ENCODE results near the gene CDH12. TPM values are rescaled to one million over a fixed set of nuclear protein-coding genes. Genes with fewer than 3 reads are reported as not detected.

CDH12 gene
- total RNA-seq, 4 donors from 2014 or later, result 0.38 to 2.8 (median 0.94) TPM

DNA sequence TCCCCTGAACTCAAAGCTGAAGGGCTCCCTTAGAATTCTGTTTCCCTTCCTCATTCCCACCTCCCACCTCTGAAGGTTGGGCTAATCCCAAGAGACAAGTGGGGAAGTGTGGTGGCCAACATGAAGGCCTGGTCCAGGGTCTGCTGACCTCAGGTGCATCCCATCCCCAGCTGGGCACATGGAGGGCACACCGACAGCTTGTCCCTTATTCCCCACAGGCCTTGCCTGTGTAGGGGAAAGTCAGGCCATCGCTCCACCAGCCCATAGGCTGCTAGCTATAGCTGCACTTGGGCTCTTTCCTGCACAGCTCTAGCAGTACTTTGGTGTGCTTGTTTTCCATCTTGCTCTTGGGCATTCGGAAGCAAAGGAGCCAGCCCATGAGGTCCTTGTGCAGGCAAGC lies 247.7 kb downstream of the CDH12 start:
- H3K4me1 ChIP-seq, result no peaks in the 10 kb centered on the region
- H3K4me3 ChIP-seq, result no peak overlapping the region
- no peaks in the 10 kb centered on the region for H3K36me3 ChIP-seq
- TF ChIP-seq, protein P1, sequence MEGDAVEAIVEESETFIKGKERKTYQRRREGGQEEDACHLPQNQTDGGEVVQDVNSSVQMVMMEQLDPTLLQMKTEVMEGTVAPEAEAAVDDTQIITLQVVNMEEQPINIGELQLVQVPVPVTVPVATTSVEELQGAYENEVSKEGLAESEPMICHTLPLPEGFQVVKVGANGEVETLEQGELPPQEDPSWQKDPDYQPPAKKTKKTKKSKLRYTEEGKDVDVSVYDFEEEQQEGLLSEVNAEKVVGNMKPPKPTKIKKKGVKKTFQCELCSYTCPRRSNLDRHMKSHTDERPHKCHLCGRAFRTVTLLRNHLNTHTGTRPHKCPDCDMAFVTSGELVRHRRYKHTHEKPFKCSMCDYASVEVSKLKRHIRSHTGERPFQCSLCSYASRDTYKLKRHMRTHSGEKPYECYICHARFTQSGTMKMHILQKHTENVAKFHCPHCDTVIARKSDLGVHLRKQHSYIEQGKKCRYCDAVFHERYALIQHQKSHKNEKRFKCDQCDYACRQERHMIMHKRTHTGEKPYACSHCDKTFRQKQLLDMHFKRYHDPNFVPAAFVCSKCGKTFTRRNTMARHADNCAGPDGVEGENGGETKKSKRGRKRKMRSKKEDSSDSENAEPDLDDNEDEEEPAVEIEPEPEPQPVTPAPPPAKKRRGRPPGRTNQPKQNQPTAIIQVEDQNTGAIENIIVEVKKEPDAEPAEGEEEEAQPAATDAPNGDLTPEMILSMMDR (IDR thresholded peaks at IDR 0.05), result no peak
- TF ChIP-seq POLR2A (IDR thresholded peaks at IDR 0.05) (no peak), EP300 (IDR thresholded peaks at IDR 0.05) (no peak), POLR2AphosphoS5 (IDR thresholded peaks at IDR 0.05) (no peak)
- DNase-seq (ENCODE audit: low spot score in 2 of 2), result no peak
- H3K9me3 ChIP-seq, result peaks cover 10% of the 10 kb centered on the region
- no peaks in the 10 kb centered on the region for H3K27me3 ChIP-seq
- 100% methylated on average over 1 of the region's 3 CpGs for WGBS
- no peak overlapping the region for H3K27ac ChIP-seq

DNA sequence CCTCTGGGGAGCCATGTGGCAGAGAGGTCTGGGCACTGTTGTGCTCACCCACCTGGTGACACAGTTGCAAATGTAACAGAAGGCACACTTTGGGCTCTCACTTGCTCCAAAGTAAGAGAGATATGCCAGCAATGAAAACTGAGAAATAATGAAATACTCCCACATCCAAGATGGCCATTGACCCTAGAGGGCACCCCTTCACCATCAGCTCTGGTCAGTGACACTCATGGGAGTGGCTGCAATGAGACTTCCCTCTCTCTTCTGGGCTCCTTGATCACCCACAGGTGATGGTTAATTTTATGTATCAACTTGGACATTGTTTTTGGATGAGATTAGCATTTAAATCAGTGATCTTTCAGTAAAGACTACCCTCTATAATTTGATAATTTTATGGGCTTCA lies 248.4 kb downstream of the CDH12 start:
- Histone ChIP-seq H3K9me3 (peaks cover 10% of the 10 kb centered on the region), H3K4me3 (no peak overlapping the region), H3K4me1 (no peaks in the 10 kb centered on the region), H3K27me3 (no peaks in the 10 kb centered on the region), H3K36me3 (no peaks in the 10 kb centered on the region), H3K27ac (no peak overlapping the region)
- TF ChIP-seq EP300 (IDR thresholded peaks at IDR 0.05), result no peak
- TF ChIP-seq, protein P1 (IDR thresholded peaks at IDR 0.05), result no peak
- no peak for TF ChIP-seq POLR2AphosphoS5 (IDR thresholded peaks at IDR 0.05)
- TF ChIP-seq POLR2A (IDR thresholded peaks at IDR 0.05), result no peak
- no peak for DNase-seq (ENCODE audit: low spot score in 2 of 2)

DNA sequence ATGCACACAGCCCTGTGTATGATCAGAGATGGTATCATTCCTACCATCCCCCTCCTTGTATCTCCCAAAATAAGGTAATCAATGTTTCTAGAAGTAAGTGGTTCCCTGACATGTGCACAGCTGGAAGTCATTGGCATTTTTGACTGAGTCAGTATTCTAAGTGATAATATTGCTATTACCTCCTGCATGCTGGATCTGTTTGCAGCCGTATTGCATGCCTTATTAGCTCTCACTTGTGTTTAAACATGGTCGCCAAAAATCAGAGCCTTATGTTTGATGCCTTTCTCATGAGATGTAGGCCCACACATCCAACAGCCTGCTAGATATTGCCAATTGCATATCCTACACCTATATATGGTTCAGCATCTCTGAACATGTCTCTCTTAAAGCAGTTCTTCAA lies 254.3 kb downstream of the CDH12 start:
- Histone ChIP-seq H3K36me3 (no peaks in the 10 kb centered on the region), H3K4me1 (no peaks in the 10 kb centered on the region), H3K9me3 (no peaks in the 10 kb centered on the region), H3K27ac (no peak overlapping the region), H3K4me3 (no peak overlapping the region), H3K27me3 (no peaks in the 10 kb centered on the region)
- no peak for DNase-seq (ENCODE audit: low spot score in 2 of 2)
- WGBS, result 94% methylated on average over 2 of the region's 2 CpGs
- TF ChIP-seq EP300 (IDR thresholded peaks at IDR 0.05) (no peak), POLR2AphosphoS5 (IDR thresholded peaks at IDR 0.05) (no peak), POLR2A (IDR thresholded peaks at IDR 0.05) (no peak)
- TF ChIP-seq, protein P1 (IDR thresholded peaks at IDR 0.05), result no peak

DNA sequence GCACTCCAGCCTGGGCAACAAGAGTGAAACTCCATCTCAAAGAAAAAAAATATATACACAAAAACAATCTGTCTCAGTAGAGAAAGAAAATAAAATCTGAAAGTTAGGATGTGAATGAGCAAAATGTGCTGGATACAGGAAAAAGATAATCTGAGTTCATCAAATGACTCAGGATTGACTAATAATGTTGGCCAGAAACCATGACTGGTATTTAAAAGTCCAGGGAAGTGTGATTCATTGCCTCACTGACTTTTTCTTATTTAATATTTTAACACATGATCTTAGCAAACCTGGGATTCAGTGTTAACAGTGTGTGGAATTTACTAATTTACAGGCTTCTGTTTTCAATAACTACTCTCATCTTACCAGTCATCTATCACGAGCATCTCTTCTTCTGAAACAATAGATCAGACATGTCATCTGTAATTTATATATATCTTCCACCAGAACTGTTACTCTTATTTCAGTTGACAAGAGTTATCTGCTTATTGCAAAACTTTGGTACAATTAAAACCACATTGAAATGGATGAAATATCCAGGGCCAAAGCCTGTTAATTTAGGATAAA lies 256.7 kb downstream of the CDH12 start:
- H3K27ac ChIP-seq, result no peak overlapping the region
- whole genome bisulfite sequencing, result 46% methylated on average over 1 of the region's 1 CpG

DNA sequence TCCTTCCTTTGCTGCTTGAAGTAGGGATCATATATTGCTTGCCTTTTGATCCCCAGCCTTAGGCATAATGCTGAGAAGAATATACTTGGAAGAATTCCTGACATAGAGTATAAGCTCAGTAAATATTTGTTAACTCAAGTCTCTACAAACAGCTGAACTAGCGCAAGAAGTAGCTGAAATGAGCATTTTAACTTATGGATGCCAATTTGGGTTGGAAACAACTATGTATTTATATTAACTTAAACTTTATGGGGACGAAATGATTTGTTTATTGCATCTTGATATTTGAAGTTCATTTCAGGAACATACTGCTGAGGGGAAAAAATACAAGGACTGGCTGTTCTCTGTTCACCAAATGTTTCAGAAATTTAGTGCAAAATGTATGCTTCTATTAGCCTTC lies 258.7 kb downstream of the CDH12 start:
- WGBS, result 65% methylated on average over 2 of the region's 2 CpGs
- Histone ChIP-seq H3K36me3 (no peaks in the 10 kb centered on the region), H3K4me3 (no peak overlapping the region), H3K27ac (no peak overlapping the region), H3K4me1 (no peaks in the 10 kb centered on the region), H3K27me3 (no peaks in the 10 kb centered on the region), H3K9me3 (no peaks in the 10 kb centered on the region)
- TF ChIP-seq POLR2AphosphoS5 (IDR thresholded peaks at IDR 0.05) (no peak), EP300 (IDR thresholded peaks at IDR 0.05) (no peak), POLR2A (IDR thresholded peaks at IDR 0.05) (no peak)
- TF ChIP-seq, protein P1 (IDR thresholded peaks at IDR 0.05), result no peak
- no peak for DNase-seq (ENCODE audit: low spot score in 2 of 2)

More for the DNA sequence above, 256.7 kb downstream of the CDH12 start:
- no peaks in the 10 kb centered on the region for H3K36me3 ChIP-seq
- H3K27me3 ChIP-seq, result no peaks in the 10 kb centered on the region
- H3K4me1 ChIP-seq, result no peaks in the 10 kb centered on the region
- no peak for DNase-seq (ENCODE audit: low spot score in 2 of 2)
- no peak overlapping the region for H3K4me3 ChIP-seq
- no peaks in the 10 kb centered on the region for H3K9me3 ChIP-seq
- no peak for TF ChIP-seq POLR2A (IDR thresholded peaks at IDR 0.05)
- TF ChIP-seq EP300 (IDR thresholded peaks at IDR 0.05), result no peak
- TF ChIP-seq POLR2AphosphoS5 (IDR thresholded peaks at IDR 0.05), result no peak
- TF ChIP-seq, protein P1 (IDR thresholded peaks at IDR 0.05), result no peak

Data from suprapubic skin (tissue), 4 donors.